ENCODE results near the gene CTRL.

- TF ChIP-seq CTCF (IDR thresholded peaks at IDR 0.05), result no peak
- TF ChIP-seq, protein P1, sequence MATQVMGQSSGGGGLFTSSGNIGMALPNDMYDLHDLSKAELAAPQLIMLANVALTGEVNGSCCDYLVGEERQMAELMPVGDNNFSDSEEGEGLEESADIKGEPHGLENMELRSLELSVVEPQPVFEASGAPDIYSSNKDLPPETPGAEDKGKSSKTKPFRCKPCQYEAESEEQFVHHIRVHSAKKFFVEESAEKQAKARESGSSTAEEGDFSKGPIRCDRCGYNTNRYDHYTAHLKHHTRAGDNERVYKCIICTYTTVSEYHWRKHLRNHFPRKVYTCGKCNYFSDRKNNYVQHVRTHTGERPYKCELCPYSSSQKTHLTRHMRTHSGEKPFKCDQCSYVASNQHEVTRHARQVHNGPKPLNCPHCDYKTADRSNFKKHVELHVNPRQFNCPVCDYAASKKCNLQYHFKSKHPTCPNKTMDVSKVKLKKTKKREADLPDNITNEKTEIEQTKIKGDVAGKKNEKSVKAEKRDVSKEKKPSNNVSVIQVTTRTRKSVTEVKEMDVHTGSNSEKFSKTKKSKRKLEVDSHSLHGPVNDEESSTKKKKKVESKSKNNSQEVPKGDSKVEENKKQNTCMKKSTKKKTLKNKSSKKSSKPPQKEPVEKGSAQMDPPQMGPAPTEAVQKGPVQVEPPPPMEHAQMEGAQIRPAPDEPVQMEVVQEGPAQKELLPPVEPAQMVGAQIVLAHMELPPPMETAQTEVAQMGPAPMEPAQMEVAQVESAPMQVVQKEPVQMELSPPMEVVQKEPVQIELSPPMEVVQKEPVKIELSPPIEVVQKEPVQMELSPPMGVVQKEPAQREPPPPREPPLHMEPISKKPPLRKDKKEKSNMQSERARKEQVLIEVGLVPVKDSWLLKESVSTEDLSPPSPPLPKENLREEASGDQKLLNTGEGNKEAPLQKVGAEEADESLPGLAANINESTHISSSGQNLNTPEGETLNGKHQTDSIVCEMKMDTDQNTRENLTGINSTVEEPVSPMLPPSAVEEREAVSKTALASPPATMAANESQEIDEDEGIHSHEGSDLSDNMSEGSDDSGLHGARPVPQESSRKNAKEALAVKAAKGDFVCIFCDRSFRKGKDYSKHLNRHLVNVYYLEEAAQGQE (IDR thresholded peaks at IDR 0.05; ENCODE audit: insufficient read depth in 1 of 2, low read depth in 2 of 2, low read length in 1 of 2), result no peak
- no peak for TF ChIP-seq SIN3A (IDR thresholded peaks at IDR 0.05; ENCODE audit: borderline replicate concordance, insufficient read depth, low read depth, low read length)
Measured at GRCh38 chr16:67882374-67883145, 49.1 kb downstream of the CTRL start.
